ENCODE measurements around the gene VDAC1.
"Not testable (repeated sequence)": the region's sequence is repeated elsewhere in the genome, so short reads cannot be mapped to it uniquely, and the experiment has no call there.

VDAC1 gene

GRCh38 chr5:133938039-133938821 is 66.5 kb downstream of the VDAC1 start:
- no peak for DNase-seq

- DNase-seq: not testable (repeated sequence)
Observed at GRCh38 chr5:133937628-133938027, 67.1 kb downstream of the VDAC1 start.

GRCh38 chr5:133936651-133937015 is 68.1 kb downstream of the VDAC1 start:
- no peak for DNase-seq

- DNase-seq: not testable (repeated sequence)
Observed at GRCh38 chr5:133935991-133936650, 68.7 kb downstream of the VDAC1 start.

- no peak for DNase-seq
Observed at GRCh38 chr5:133935667-133935940, 69.2 kb downstream of the VDAC1 start.

- DNase-seq: no peak
Observed at GRCh38 chr5:133934822-133935666, 69.7 kb downstream of the VDAC1 start.

- DNase-seq: no peak
Observed at GRCh38 chr5:133934311-133934710, 70.5 kb downstream of the VDAC1 start.

- DNase-seq: no peak
Observed at GRCh38 chr5:133933670-133934295, 71.0 kb downstream of the VDAC1 start.

- no peak for DNase-seq
Observed at GRCh38 chr5:133933169-133933509, 71.6 kb downstream of the VDAC1 start.

- no peak for DNase-seq
Observed at GRCh38 chr5:133932441-133933168, 72.2 kb downstream of the VDAC1 start.

- DNase-seq: no peak
Observed at GRCh38 chr5:133931546-133931945, 73.2 kb downstream of the VDAC1 start.

GRCh38 chr5:133930813-133931090 is 74.0 kb downstream of the VDAC1 start:
- no peak for DNase-seq

- DNase-seq: no peak
Observed at GRCh38 chr5:133930061-133930812, 74.5 kb downstream of the VDAC1 start.

- DNase-seq: no peak
Observed at GRCh38 chr5:133928587-133929393, 76.0 kb downstream of the VDAC1 start.

- DNase-seq: no peak
Observed at GRCh38 chr5:133927300-133928180, 77.2 kb downstream of the VDAC1 start.

GRCh38 chr5:133926489-133927299 is 78.1 kb downstream of the VDAC1 start:
- DNase-seq: no peak

GRCh38 chr5:133925866-133926488 is 78.8 kb downstream of the VDAC1 start:
- DNase-seq: no peak

GRCh38 chr5:133925269-133925668 is 79.5 kb downstream of the VDAC1 start:
- no peak for DNase-seq
